ENCODE data around the gene MFSD6L. TPM values are rescaled to one million over a fixed set of nuclear protein-coding genes. Genes with fewer than 3 reads are reported as not detected.

Gene MFSD6L
- total RNA-seq, 1 donor from 2014 or later: not detected

DNA sequence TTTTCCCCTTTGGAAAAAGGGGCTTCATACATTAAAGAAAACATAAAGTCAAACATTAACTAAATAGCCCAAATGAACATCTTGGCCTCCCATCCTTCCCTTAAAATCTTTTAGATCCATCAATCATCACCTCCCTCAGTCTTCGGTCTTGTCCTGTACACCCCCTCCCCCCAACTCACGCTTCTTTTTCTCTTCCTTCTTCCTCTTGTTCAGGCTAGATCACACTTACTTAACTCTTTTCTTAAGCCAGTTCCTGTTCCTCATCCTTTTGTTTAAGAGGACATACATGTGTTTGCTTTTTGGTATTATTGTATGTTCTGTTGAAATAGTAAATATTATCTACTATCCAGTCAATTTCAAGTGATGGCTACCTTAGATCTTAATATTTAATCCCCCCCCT is 5.5 kb downstream of the MFSD6L start:
- H3K9me3 ChIP-seq: peaks cover 3 to 8% of the 10 kb centered on the region in 2 donors
- H3K27me3 ChIP-seq: no peaks in the 10 kb centered on the region
- DNase-seq (ENCODE audit: low spot score in 2 of 2): no peak
- intact Hi-C loops (cut with DNase I): no loop called here
- TF ChIP-seq, protein P1, sequence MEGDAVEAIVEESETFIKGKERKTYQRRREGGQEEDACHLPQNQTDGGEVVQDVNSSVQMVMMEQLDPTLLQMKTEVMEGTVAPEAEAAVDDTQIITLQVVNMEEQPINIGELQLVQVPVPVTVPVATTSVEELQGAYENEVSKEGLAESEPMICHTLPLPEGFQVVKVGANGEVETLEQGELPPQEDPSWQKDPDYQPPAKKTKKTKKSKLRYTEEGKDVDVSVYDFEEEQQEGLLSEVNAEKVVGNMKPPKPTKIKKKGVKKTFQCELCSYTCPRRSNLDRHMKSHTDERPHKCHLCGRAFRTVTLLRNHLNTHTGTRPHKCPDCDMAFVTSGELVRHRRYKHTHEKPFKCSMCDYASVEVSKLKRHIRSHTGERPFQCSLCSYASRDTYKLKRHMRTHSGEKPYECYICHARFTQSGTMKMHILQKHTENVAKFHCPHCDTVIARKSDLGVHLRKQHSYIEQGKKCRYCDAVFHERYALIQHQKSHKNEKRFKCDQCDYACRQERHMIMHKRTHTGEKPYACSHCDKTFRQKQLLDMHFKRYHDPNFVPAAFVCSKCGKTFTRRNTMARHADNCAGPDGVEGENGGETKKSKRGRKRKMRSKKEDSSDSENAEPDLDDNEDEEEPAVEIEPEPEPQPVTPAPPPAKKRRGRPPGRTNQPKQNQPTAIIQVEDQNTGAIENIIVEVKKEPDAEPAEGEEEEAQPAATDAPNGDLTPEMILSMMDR (IDR thresholded peaks at IDR 0.05): no peak
- H3K27ac ChIP-seq: no peak overlapping the region
- H3K4me1 ChIP-seq: no peaks in the 10 kb centered on the region
- H3K4me3 ChIP-seq: no peak overlapping the region
- H3K36me3 ChIP-seq: no peaks in the 10 kb centered on the region

DNA sequence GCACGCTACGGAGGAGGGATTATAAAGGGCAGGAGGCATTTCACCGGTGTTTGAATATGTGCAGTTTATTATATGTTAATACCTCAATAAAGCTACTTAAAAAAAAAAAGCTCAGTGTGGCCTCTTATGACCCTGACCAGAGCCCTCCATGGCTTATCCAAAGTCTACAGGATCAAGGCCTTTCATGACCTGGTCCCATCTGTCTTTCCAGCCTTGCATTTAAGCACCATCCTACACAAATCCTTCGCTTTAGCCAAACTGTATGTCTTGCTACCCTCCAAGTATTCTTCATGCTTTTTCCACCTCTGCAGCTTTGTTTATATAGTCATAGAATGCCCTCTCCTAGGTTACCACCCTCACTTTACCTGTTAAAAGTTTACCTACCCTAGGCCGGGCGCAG is 6.5 kb downstream of the MFSD6L start:
- no peak for DNase-seq (ENCODE audit: low spot score in 2 of 2)
- Histone ChIP-seq H3K9me3 (peaks cover 3 to 8% of the 10 kb centered on the region in 2 donors), H3K27me3 (no peaks in the 10 kb centered on the region), H3K4me1 (no peaks in the 10 kb centered on the region), H3K27ac (no peak overlapping the region), H3K4me3 (no peak overlapping the region), H3K36me3 (no peaks in the 10 kb centered on the region)
- intact Hi-C loops (cut with DNase I): no loop called here
- TF ChIP-seq, protein P1 (IDR thresholded peaks at IDR 0.05): no peak

DNA sequence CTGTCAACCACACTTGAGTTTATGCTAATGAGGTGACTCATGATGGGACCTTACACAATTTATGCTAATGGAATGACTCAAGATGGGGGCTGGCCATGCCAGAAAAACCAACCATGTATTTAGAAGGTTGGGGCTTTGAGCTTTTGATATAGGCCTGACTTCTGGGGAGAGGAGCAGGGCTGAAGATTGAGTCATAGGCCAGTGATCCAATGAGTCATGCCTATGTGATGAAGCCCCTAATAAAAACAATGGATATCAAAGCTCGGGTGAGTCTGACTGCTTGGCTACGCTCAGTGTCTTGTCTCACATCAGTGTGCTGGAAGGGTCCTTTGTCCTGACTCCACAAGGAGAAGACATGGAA is 7.3 kb downstream of the MFSD6L start:
- no peak overlapping the region for H3K4me3 ChIP-seq
- H3K4me1 ChIP-seq: no peaks in the 10 kb centered on the region
- no peak overlapping the region for H3K27ac ChIP-seq
- intact Hi-C loops (cut with DNase I): no loop called here
- TF ChIP-seq, protein P1 (IDR thresholded peaks at IDR 0.05): no peak
- DNase-seq (ENCODE audit: low spot score in 2 of 2): no peak
- no peaks in the 10 kb centered on the region for H3K27me3 ChIP-seq
- H3K36me3 ChIP-seq: no peaks in the 10 kb centered on the region
- peaks cover 3 to 8% of the 10 kb centered on the region in 2 donors for H3K9me3 ChIP-seq

DNA sequence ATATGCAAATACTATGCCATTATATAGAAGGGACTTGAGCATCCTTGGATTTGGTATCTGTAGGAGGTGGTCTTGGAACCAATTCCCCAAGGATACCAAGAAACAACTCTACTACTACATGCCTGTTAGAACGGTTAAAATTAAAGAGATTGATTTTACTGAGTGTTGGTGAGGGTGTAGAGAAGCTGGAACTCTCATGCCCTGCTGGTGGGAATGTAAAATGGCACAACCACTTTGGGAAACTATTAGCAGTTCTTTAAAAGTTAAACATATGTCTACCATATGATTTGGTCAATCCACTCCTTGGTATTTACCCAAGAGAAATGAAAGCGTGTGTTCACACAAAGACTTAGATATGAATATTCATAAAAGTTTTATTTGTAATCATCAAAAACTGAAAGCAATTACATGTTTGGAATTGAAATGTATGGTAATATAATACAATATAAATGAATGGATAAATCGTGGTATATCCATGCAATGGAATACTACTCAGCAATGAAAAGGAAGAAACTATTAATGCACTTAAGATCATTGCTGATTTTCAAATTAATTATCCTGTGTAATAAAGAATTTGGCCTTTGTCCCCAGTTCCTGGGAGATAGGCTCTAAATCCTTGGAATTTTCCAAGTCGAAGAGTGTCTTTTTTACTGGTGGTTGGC is 7.8 kb downstream of the MFSD6L start:
- DNase-seq (ENCODE audit: low spot score in 2 of 2): no peak
- Histone ChIP-seq H3K27ac (no peak overlapping the region), H3K4me3 (no peak overlapping the region), H3K36me3 (no peaks in the 10 kb centered on the region), H3K27me3 (no peaks in the 10 kb centered on the region), H3K9me3 (peaks cover 3 to 8% of the 10 kb centered on the region in 2 donors), H3K4me1 (no peaks in the 10 kb centered on the region)
- intact Hi-C loops (cut with DNase I): no loop called here
- TF ChIP-seq, protein P1 (IDR thresholded peaks at IDR 0.05): no peak

DNA sequence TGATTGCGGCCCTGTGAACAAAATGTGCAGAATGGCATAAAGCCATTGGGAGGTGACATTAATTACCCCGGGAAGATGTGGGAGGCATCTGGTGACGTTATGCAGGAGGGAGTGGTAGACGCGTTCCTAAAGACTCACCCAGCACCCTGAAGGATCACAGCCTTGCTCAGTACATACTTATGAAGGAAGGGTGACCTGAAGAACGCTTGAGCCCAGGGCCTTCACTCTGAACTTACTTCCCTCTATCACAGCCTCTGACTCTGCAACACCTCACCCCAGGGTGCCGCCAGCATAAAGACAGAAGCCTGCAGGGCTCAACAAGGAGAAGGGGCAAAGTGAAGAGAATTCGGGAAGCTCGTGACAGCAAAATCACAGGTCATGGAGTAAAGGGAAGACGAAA is 9.4 kb downstream of the MFSD6L start:
- Histone ChIP-seq H3K27me3 (no peaks in the 10 kb centered on the region), H3K4me1 (peaks cover 0 to 8% of the 10 kb centered on the region in 2 donors), H3K36me3 (no peaks in the 10 kb centered on the region), H3K4me3 (no peak overlapping the region), H3K9me3 (peaks cover 3 to 8% of the 10 kb centered on the region in 2 donors), H3K27ac (no peak overlapping the region)
- TF ChIP-seq, protein P1 (IDR thresholded peaks at IDR 0.05): no peak
- intact Hi-C loops (cut with DNase I): loop anchor here (10.0 kb wide), 1 partner anchor 405 kb away; the partner anchor contains the start of gene RPL26
- DNase-seq (ENCODE audit: low spot score in 2 of 2): no peak
